OCI-LY7 (cell line): ENCODE results near the gene NKPD1. TPM values are rescaled to one million over a fixed set of nuclear protein-coding genes. Genes with fewer than 3 reads are reported as not detected.

ENCODE experiments used
- Bru-seq: library from RNA; stranded (reverse); fragments of 400-500 nt; gene quantifications from one replicate; lab custom pipeline; 2021; lab: Mats Ljungman, UMichigan
- BruChase-seq, 2 experiments: library from RNA; stranded (reverse); fragments of 400-500 nt; gene quantifications; one replicate each; lab custom pipeline; 2021; lab: Mats Ljungman, UMichigan
- BruUV-seq: library from RNA; stranded (reverse); fragments of 400-500 nt; replicated peaks from 2 replicates; lab custom pipeline; 2021; lab: Mats Ljungman, UMichigan
- CTCF ChIA-PET: fragments of 300-600 bp; sonication (Branson Sonifier 250); formaldehyde crosslinking; loops from one replicate; lab custom pipeline; 2022; ENCODE audit warnings: antibody characterized with exemption; ENCODE audit not compliant: unreplicated experiment; lab: Charles Lee
- POLR2A ChIA-PET: fragments of 300-600 bp; sonication (Branson Sonifier 250); formaldehyde crosslinking; loops from one replicate; lab custom pipeline; 2022; ENCODE audit warnings: antibody characterized with exemption; lab: Charles Lee
- DNase-seq: peaks from one replicate; pipeline ENCODE4 v3.0.0-alpha.2; 2015; ENCODE audit warnings: low spot score
- H2AFZ ChIP-seq: fragments of 200-600 bp; sonication (generic), shearing (Covaris generic); 2 replicates; pipeline ENCODE4 v1.6.1; 2014; ENCODE audit warnings: mild to moderate bottlenecking, antibody characterized with exemption, low read length, moderate library complexity
- H3K27ac ChIP-seq: fragments of 200-600 bp; sonication (generic); 2 replicates; pipeline ENCODE4 v1.5.1; 2014; ENCODE audit warnings: mixed run types, low read depth, mild to moderate bottlenecking, moderate library complexity, low read length, inconsistent platforms; ENCODE audit not compliant: poor library complexity, severe bottlenecking
- H3K36me3 ChIP-seq: fragments of 200-600 bp; sonication (generic); 2 replicates; pipeline ENCODE4 v1.6.1; 2014; ENCODE audit warnings: mild to moderate bottlenecking, antibody characterized with exemption, low read length, moderate library complexity, mixed read lengths; ENCODE audit not compliant: insufficient read depth
- H3K4me1 ChIP-seq: fragments of 200-600 bp; sonication (generic); 2 replicates; pipeline ENCODE4 v1.5.1; 2014; ENCODE audit warnings: mild to moderate bottlenecking, low read length; ENCODE audit not compliant: insufficient read depth, poor library complexity, severe bottlenecking
- H3K4me2 ChIP-seq: fragments of 200-600 bp; sonication (generic); 2 replicates; pipeline ENCODE4 v1.6.1; 2014; ENCODE audit warnings: mild to moderate bottlenecking, low read length
- H3K4me3 ChIP-seq: fragments of 200-600 bp; sonication (generic); 2 replicates; pipeline ENCODE4 v1.5.1; 2014; ENCODE audit warnings: mild to moderate bottlenecking, low read depth, low read length; ENCODE audit not compliant: poor library complexity, severe bottlenecking
- H3K79me2 ChIP-seq: fragments of 200-600 bp; sonication (generic); 2 replicates; pipeline ENCODE4 v1.6.1; 2016; ENCODE audit warnings: low read depth, mild to moderate bottlenecking, low read length, moderate library complexity, mixed read lengths; ENCODE audit not compliant: insufficient read depth
- H3K9me2 ChIP-seq: fragments of 200-600 bp; sonication (generic); 2 replicates; pipeline ENCODE4 v1.6.1; 2016; ENCODE audit warnings: mild to moderate bottlenecking, low read length, mixed read lengths; ENCODE audit not compliant: insufficient read depth
- H3K9me3 ChIP-seq: fragments of 200-600 bp; sonication (generic); 2 replicates; pipeline ENCODE4 v1.6.1; 2014; ENCODE audit warnings: mild to moderate bottlenecking, mixed run types, low read length, mixed read lengths
- H4K20me1 ChIP-seq: fragments of 200-600 bp; sonication (generic); 2 replicates; pipeline ENCODE4 v1.6.1; 2014; ENCODE audit warnings: mild to moderate bottlenecking, antibody characterized with exemption, low read length, moderate library complexity, mixed read lengths; ENCODE audit not compliant: insufficient read depth
- EZH2phosphoT487 ChIP-seq: fragments of 200-600 bp; sonication (generic); IDR thresholded peaks from 2 replicates; pipeline ENCODE4 v1.6.1; 2018; ENCODE audit warnings: low read depth, borderline replicate concordance, mild to moderate bottlenecking, mixed run types, antibody characterized with exemption, low read length, moderate library complexity, mixed read lengths
- intact Hi-C: fragments of 100-400 bp; cut with micrococcal nuclease; formaldehyde crosslinking; loops from one replicate; pipeline ENCODE4 v1.10.0; 2022; ENCODE audit not compliant: unreplicated experiment
- long read RNA-seq: library from polyadenylated mRNA; stranded (forward); transcript quantifications from one replicate; pipeline ENCODE4 v2.0.0, GENCODE V29; 2022
- total RNA-seq, 2 experiments: library from RNA; depleted of rRNA in 1 of 2; stranded (reverse); fragments of >200 nt in 1 of 2; shearing (Covaris generic) in 1 of 2; gene quantifications; 2 replicates each; pipeline ENCODE4 v1.2.3, GENCODE V29; 2014 to 2022
- TF ChIP-seq, protein P1 (sequence below): fragments of 200-600 bp; sonication (generic); conservative IDR thresholded peaks from 2 replicates; pipeline ENCODE4 v1.5.1; 2014; ENCODE audit warnings: mild to moderate bottlenecking, antibody characterized with exemption, low read length, moderate library complexity, mixed read lengths

Gene NKPD1, protein sequence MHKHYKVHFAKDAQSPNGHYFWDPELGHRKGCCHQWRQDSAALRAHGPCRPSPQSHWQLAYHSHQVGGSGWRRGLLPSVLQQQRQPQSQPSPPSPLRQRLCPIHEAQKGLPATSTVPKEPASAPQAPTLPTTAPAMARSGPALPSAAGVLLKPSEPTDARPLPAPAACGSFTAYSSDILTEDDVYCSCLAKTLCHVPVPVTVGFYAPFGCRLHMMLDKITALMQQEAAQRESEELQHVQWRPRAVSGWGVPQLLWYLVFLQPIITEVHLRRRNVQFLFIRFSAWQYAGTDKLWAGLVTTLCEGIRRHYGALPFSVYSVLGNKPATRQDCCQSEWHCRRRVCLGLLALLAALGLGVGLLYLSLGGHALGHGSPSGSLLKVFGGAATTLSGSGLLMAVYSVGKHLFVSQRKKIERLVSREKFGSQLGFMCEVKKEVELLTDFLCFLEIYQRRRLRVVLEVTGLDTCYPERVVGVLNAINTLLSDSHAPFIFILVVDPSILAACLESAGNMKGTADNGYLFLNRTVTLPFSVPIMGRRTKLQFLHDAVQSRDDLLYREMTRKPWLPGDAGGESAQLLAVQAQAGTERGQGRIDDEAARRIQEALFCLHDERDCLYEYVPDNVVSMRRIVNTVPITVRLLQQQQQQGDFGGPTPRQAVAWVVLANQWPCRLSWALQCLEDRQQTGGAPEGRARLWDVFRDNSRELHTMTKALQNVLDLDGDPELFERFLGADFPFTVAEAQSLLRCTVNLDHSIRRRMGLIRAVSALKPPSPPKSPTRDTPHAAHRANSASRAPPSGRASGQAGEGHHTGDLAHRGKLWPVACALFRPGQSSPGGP
- total RNA-seq (2014; rRNA removed; shearing (Covaris generic)) (0.50 and 1.0 TPM in 2 replicates), total RNA-seq (2022) (1.00 and 1.0 TPM in 2 replicates), Bru-seq, nascent RNA (percentile 20 among the genes with signal in this experiment), BruChase-seq, experiment 1, labeled RNA remaining after a 6-hour chase (percentile 30 among the genes with signal in this experiment), BruChase-seq, experiment 2, labeled RNA remaining after a 2-hour chase (percentile 36 among the genes with signal in this experiment)
- long read RNA-seq, full-length matches to known transcripts = 1 of 3 reads
- long read RNA-seq, partial matches to known transcripts = 0 of 3 reads
- long read RNA-seq, other reads (novel, unspliced or antisense) = 2 of 3 reads

DNA sequence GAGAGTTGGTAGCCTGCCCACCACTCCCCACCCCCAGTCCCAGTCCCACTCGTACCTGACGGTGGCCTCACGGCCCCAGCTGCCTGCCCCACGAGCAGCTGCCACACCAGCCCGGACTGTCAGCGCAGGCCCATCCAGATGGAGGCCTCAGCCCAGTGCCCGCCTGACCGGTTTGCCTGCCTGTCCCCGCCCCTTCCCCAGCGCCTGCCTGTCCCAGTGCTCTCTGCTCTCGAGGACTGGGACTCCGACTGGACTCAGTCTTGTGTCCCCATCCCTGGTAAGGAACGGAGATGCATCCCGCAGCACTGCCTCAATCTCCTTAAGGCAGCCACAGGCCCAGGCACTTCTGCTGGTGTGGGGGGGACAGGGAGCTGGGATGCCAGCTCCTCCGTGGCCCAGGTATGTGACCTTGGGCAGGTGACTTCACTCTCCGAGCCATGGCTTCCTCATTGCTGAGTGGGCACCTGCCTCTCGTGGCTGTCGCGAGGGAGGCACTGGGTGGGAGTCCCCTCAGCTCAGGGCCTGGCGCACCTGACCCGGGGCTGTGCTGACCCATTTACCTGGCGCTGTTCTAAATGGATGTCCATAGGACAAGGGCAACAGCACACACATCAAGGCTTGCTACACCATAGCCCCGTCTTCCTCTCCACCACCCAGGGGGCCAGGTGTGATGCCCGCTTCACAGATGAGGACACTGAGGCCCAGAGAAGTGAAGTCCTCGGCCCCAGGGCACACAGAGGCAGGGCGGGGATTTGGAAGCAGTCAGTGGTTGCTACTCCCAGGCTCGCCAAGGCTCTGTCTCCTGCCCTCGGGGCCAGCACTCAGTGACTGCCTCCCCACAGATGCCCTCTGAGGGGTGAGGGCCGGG is at the start of gene NKPD1:
TSS of gene NKPD1 (minus strand) at position 113 of the 868 bp plus-strand sequence. CDS start 832 bp downstream, outside the sequence.
- no peak for DNase-seq
- Histone ChIP-seq H3K36me3 (no peaks in the 10 kb centered on the region), H2AFZ (no peak within 1 kb of the TSS), H3K4me1 (peaks cover 16% of the 10 kb centered on the region), H3K79me2 (no peaks in the 10 kb centered on the region), H4K20me1 (no peaks in the 10 kb centered on the region), H3K4me2 (no peak within 1 kb of the TSS), H3K9me2 (no peaks in the 10 kb centered on the region), H3K9me3 (no peaks in the 10 kb centered on the region), H3K27ac (no peak within 1 kb of the TSS), H3K4me3 (no peak within 1 kb of the TSS)
- CTCF ChIA-PET = interaction anchor here (0.6 kb wide), 1 partner anchor 16 kb away, joined by 3 read pairs; no protein-coding TSS in a partner anchor
- POLR2A ChIA-PET = no interaction called here
- BruUV-seq = no TSS peak
- no peak for TF ChIP-seq EZH2phosphoT487
- TF ChIP-seq, protein P1, sequence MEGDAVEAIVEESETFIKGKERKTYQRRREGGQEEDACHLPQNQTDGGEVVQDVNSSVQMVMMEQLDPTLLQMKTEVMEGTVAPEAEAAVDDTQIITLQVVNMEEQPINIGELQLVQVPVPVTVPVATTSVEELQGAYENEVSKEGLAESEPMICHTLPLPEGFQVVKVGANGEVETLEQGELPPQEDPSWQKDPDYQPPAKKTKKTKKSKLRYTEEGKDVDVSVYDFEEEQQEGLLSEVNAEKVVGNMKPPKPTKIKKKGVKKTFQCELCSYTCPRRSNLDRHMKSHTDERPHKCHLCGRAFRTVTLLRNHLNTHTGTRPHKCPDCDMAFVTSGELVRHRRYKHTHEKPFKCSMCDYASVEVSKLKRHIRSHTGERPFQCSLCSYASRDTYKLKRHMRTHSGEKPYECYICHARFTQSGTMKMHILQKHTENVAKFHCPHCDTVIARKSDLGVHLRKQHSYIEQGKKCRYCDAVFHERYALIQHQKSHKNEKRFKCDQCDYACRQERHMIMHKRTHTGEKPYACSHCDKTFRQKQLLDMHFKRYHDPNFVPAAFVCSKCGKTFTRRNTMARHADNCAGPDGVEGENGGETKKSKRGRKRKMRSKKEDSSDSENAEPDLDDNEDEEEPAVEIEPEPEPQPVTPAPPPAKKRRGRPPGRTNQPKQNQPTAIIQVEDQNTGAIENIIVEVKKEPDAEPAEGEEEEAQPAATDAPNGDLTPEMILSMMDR = no peak
- intact Hi-C loops = no loop called here

DNA sequence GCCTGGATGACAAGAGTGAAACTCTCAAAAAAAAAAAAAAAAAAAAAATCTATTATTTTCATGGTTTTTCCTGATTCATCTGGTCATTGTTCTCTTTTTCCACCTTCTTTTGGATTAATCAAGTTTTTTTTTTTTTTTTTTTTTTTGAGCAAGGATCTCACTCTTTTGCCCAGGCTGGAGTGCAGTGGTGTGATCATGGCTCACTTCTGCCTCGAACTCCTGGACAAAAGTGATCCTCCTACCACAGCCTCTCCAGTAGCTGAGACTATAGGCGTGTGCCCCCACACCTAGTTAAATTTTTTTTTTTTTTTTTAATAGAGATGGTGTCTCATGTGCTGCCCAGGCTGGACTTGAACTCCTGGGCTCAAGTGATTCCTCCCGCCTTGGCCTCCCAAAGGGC is 45.5 kb upstream of the NKPD1 start:
- Histone ChIP-seq H3K9me3 (no peaks in the 10 kb centered on the region), H2AFZ (no peak overlapping the region), H3K36me3 (no peaks in the 10 kb centered on the region), H4K20me1 (no peaks in the 10 kb centered on the region), H3K4me3 (no peak overlapping the region), H3K4me2 (no peak overlapping the region), H3K27ac (no peak overlapping the region), H3K79me2 (no peaks in the 10 kb centered on the region), H3K4me1 (no peaks in the 10 kb centered on the region), H3K9me2 (no peaks in the 10 kb centered on the region)
- ChIA-PET POLR2A (interaction anchor here (0.7 kb wide), 2 partner anchors 51 to 214 kb away, joined by 4 read pairs; no protein-coding TSS in a partner anchor), CTCF (no interaction called here)
- no TSS peak for BruUV-seq
- DNase-seq = no peak
- intact Hi-C loops = no loop called here
- TF ChIP-seq, protein P1 = no peak
- TF ChIP-seq EZH2phosphoT487 = no peak
